C1 segment of cervical spinal cord (tissue), 14 donors: Measurements from ENCODE around the gene ELFN1.
A peak's percentile ranks its signal among the peaks of the same experiment; 100 is the strongest.

Experiments
- DNase-seq, 14 donors: peaks; one replicate each; lab custom pipeline; 2025; lab: John Stamatoyannopoulos, UW

The ELFN1 gene

GRCh38 chr7:1693991-1694524 is 24.0 kb downstream of the ELFN1 start:
- DNase-seq: peak in 3 of 14 donors; percentile 7 to 21 (median 10)

- DNase-seq: no peak
Observed at GRCh38 chr7:1694611-1695511, 24.8 kb downstream of the ELFN1 start.

DNA sequence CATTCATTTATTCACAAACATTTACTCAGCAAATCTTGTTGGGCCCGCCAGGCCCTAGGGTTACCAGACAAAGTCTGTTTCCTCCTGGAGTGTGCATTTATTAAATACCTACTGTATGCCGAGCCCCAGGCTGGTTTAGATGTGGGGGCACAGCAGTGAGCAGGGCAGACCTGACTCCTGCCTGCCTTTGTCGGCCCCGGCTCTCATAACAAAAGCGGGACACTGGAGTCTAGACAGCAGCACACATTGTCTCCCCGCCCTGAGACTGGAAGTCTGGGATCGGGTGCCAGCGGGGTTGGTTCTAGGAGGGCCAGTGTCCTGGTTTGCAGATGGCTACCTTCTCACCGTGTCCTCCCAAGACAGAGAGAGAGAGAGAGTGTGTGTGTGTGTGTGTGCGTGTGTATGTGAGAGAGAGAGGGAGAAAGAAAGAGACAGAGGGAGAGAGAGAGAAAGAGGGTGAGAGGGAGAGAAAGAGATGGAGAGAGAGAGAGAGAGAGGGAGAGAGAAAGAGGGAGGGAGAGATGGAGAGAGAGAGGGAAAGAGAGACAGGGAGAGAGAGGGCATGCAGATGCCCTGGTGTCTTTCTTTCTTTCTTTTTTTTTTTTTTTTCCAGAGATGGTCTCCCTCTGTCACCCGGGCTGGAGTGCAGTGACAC is 25.9 kb downstream of the ELFN1 start:
- DNase-seq: no peak

DNA sequence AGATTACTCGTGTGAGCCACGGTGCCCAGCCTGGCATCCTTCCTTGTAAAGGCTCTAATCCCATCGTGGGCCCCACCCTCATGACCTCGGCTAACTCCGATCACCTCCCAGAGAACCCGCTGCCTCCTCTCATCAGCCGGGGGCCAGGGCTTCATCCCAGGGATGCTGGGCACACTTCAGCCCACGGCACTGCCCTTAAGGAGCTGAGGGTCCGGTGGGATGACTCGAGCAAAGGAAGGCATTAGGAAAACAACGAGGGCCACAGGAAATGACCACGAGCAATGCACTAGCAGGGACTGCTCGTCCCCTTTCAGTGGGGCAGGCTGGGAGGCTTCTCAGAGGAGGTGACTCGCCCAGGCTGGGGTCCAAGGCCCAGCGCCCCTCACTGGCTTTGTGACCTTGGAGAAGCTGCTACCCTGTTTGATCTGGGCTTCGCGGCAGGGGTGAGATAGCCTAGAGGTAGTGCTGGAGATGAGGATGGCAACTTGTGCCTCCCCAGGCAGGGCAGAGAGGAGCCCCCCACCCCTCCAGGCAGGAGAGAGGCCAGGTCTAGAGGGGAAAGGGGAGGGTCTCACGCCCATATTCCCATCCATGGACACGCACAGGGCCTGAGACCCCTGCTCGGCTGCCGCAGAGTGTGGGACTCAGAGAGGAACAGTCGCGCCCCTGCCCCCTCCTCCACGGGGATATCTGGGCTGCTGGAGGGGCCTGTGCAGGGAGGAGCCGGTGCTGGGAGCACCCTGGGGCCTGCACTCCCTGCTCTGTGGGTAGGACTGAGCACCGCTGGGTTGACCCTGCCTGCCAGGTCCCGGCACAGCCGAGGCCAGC is 26.8 kb downstream of the ELFN1 start:
- DNase-seq: no peak

DNA sequence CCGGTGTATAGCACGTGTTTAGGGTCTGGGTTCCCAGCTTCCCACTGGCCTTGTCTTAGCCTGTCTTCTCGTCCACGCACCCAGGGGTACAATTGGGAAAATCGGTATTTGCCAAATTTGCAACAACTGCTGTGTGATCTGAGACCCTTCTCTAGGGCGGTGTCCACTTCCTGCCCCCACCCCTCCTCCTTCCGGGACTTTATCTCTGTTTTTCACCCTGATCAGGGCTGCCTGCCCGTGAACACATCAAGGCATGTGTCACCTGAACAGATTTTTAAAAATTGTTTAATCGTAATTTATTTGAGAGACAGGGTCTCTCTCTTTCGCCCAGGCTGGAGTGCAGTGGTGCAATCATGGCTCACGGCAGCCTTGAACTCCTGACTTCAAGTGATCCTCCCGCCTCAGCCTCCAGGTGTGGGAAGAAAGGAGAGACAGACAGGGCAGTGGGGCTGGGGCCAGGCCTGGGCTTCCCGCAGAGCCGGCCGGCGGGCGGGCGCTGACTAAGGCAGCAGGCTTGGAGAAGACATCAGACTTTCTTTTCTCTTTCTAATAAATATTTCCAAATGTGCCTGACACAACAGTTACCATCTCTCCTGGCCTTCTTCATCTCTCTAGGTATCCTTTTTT is 27.5 kb downstream of the ELFN1 start:
- no peak for DNase-seq

- DNase-seq: no peak
Observed at GRCh38 chr7:1698201-1698600, 28.1 kb downstream of the ELFN1 start.

DNA sequence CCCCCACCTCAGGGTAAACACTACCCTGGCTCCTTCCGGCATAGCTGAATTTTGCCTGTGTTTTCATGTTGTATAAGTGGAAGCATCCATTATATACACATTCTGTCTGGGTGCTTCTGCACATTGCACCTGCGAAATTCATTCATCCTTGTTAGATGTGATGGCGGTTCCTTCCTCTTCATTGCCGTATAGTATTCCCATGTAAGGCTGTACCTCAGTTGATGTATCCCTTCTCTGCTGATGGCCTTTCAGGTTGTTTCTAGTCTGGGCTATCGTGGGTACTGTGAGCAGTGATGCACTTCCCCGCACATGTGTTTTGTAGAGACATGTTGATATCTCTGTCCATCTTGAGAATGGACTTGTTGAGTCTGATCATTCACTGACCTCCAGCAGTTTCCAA is 28.9 kb downstream of the ELFN1 start:
- no peak for DNase-seq

DNA sequence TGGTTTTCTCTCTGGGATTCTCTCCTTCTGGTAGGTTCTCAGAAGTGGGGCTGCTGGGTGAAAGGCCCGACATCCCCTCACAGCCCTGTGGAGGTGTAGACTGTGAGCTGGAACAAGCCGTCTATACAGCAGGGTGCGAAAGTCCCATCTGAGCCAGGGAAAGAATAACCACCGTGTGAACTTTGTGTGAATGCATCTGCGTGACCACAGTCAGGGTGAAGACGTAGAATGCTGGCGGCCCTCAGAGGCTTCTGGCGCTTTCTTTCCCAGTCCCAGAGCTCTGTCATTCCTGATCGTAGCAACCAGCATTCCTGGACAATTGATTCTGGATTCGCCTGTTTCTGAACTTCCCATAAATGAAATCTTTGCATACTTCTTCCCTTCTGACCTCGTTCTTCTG is 30.0 kb downstream of the ELFN1 start:
- no peak for DNase-seq

DNA sequence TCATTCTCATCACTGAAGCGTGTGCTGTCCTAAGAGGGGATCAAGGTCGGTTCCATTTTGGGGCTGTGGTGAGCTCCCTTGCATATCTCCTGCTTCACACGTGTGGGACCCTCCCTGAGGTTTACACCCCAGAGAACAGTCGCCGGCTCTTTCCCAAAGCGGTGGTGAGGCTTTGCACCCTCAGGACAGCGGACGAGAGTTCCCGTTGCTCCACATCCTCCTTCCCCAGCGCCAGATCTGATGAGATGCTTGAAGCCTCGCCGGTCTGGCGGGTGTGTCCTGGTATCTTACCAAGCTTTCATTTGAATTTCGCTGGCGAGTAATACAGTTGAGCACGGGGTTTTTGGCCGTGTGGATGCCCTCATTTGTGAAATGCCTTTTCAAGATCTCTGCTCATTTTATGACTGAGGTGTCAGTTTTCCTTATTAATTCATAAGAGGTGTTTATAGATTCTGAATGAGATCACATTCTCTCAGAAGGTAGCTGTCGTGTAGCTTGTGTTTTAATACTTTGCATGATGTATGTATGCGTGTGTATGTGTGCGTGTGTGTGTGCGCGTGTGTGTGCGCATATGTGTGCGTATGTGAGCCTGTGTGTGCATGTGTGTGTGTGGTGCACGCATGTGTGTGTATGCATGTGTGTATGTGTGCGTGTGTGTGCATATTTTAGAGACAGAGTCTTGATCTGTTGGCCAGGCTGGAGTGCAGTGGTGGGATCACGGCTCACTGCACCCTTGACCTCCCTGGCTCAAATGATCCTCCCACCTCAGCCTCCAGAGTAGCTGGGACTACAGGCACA is 30.7 kb downstream of the ELFN1 start:
- no peak for DNase-seq

DNA sequence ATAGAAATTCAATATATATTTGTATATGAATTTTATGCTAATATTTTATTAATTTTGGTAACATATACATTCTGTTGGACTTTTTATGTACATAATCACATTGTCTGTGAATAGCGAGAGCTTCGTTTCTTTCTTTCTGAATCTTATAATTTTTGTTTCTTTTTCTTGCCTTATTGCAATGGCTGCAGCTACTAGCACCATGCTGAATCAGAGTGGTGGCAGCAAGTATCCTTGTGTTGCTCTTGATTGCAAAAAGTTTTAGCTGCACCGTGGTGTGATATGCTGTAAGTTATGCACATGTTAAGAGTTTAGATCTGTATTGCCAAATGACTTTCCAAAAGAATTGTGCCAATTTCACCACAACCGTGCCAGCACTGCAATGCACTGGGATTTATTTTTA is 32.6 kb downstream of the ELFN1 start:
- no peak for DNase-seq

DNA sequence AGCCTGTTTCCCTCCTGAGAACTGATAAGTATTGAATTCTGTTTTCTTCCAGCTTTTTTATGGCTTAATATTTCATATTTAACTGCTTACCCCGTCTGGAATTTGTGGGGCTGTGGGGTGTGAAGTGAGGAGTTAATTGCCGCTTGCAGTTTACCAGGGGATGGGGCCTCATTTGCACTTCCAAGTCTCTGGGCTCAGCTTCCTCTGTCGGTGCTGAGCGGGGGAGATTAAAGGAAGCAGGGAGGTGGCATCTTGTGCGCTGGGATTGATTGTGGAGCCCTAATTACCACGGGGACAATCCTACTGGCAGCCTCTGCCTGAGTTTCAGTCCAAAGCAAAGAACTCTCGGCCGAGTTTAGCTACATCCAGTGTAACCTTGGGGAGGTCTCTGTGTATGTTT is 33.4 kb downstream of the ELFN1 start:
- DNase-seq: no peak

DNA sequence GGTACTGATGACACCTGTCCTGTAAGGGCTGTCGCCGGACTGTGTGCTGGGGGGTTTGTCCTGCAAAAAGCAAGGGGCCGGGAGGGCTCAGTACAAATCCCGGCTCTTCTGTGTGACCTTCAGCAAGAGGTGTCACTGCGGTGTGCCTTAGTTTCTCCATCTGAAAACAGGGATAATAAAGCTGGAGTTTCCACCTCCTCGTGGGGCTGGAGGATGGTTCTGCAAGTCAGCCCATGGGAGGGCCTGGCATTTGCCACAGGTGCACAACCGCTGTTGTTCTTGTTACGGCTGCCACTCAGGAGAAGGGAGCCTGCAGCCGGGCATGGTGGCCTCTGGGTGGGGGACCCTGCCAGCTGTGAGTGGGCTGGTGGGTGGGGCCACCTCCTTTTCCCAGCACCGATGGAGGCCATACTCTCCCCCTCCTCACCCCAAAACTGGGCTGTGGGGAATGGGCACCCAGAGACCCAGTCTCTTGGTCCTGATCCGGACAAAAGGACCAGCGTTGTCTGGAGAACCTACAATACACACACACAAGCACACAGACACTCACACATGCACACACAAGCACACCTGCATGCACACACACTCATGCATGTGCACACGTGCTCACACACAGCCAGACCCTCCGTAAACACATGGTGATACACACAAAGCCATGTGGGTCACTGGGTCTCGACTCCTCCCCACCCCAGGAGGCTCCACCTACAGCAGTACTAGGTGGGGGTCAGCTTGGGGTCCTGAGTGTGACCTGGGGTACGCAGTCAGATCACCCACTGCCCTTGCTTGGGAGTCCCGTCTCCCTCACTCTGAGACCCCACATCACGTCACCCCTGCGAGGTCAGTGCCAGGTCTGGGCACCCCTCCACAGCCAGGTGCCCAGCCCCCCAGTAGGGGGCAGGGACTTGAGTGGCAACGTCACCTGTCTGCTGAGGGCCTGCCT is 34.1 kb downstream of the ELFN1 start:
- DNase-seq: no peak

DNA sequence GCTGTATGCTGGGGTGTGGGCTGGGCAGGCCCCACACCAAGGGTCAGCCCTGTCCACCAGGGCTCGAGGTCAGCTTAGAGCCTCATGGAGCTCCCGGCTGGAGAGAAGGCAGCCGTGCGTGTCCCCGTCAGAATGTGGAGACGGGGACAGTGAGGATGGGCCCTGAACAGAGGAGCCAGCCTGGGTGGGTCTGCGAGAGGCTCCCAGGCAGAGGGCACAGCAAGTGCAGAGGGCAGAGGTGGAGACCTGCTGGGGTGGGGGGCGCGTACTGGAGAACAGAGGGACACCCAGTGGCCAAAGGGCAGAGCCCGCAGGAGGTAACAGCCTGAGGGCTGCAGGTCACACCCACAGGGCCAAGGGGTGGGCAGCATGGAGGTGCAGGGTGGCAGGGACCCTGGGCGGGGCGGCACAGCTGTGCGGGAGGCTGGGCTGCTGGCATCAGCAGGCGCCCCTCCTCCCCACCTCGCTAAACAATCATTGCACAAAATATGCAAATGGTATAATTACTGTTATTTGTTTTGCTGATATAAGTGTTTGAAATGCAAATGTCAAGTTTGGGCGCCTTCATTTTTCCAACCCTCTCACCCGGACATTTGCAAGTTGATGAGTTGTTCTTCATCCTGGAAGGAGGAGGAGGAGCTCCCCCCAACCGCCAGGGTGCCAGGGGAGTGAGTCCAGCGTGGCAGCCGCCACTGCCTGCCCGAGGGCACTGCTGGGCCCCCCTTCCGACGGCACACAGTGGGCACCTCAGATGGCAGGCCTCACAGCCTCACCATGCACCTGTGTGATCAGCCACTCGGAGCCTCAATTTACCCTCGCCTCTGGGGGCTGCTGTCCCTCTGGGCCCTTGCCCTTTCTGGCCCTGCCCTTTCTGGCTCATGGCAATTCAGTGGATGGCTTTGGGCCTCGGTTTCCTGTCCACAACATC is 35.0 kb downstream of the ELFN1 start:
- DNase-seq: no peak

DNA sequence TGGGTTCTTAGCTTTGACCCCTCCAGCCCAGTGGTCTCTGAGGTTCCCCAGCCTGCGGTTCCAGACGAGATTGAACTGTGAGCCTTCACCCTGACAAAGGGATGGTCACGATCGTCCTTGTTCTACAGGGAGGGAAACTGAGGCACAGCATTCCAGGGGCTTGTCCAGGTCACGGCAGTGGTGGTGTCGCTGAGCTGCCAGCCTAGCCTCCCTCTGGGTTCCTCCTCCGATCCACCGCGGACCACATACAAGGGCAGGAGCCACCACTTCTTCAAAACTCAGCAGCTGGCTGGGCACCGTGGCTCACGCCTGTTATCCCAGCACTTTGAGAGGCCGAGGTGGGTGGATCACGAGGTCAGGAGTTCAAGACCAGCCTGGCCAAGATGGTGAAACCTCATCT is 35.8 kb downstream of the ELFN1 start:
- DNase-seq: no peak

- no peak for DNase-seq
Observed at GRCh38 chr7:1706381-1706720, 36.3 kb downstream of the ELFN1 start.

GRCh38 chr7:1706721-1707613 is 36.9 kb downstream of the ELFN1 start:
- no peak for DNase-seq

DNA sequence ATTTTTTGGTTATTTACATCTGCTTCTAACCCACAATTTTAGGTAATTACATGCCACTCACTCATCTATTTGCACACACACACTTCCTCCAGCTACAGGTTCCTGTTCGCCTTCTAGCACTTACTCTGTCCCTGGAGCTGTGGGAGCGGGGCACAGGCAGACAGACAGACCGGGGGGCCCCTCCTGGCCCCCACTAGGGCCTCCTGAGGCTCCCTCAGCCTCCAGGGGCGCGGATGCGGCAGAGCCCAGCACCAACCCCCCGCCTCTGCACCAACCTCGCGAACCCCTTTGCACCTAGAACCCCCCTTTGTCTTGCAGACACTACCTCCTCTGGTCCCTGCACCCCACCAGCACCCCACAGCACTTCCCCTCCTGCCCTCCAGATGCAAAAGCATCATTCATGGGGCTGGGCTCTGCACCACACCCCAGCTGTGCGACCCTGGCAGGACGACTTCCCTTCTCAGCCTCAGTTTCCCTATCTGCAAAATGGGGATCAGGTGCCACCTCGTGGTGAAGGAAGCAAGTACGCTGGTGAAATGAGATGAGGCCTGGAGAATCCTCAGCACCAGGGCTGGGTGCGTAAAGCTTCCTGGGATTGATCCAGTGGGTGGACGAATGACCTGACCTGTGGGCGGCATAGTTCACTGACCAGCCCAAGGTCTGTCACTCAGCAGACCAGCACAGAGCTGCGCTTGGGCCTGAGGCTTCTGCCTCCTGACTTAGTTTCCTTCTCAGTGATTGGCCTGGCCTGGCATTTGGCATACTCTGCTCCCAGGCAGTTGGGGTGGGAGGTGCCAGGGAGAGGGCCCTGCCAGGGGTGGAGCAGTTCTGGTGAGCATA is 37.9 kb downstream of the ELFN1 start:
- DNase-seq: no peak
